ENCODE results near the gene PSPH. TPM values are rescaled to one million over a fixed set of nuclear protein-coding genes. Genes with fewer than 3 reads are reported as not detected.

PSPH gene
- total and polyA plus RNA-seq, 4 donors: 28.7 to 42.4 (median 36.5) TPM

DNA sequence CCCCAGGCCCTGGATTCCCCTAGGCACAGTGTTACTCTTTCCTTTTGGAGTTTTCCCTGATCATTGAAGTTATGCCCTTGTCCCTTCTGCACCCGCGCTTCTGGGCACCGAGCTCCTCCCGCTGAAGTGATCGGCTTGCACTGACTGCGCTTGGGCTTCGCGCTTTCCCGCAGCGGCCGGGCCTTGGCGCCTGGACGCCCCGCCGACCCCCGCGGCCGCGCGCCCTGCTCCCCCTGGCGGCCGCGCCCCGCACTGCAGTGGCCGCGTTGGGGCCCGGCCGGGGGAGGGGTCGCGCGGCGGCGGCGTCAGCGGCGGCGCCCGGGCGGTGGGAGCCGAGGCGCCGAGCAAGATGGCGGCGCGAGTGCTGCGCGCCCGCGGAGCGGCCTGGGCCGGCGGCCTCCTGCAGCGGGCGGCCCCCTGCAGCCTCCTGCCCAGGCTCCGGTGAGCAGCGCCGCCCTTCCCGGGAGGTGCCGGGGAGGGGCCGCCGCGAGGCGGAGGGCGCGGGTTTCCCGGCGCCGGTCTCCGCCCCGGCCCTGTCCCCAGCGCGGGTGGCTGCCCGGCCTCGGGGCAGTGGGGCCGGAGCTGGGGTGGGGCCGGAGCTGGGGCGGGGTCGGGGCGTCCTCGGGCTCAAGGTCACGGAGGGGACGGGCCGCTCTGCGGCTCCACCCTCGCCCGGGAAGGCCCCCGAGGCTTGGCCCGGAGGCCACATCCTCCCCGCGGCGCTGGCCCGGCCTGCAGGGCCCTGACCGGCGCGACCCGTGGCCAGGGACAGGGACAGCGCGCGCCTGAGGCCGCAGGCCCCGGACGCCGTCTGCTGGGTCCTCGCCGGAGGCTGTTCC is 86.8 kb downstream of the PSPH start, which contains the start of gene NIPSNAP2:
Gene NIPSNAP2 (plus strand): TSS at position 325 of the 839 bp plus-strand sequence. CDS start 25 bp downstream, at position 350.
- H3K4me3 ChIP-seq (ENCODE audit: low read depth, low read length): peak within 1 kb of the TSS; percentile 56
- DNase-seq (ENCODE audit: low read depth in 4 of 6, low spot score in 6 of 6): peak in 4 of 6 donors; percentile 53 to 88 (median 70)

DNA sequence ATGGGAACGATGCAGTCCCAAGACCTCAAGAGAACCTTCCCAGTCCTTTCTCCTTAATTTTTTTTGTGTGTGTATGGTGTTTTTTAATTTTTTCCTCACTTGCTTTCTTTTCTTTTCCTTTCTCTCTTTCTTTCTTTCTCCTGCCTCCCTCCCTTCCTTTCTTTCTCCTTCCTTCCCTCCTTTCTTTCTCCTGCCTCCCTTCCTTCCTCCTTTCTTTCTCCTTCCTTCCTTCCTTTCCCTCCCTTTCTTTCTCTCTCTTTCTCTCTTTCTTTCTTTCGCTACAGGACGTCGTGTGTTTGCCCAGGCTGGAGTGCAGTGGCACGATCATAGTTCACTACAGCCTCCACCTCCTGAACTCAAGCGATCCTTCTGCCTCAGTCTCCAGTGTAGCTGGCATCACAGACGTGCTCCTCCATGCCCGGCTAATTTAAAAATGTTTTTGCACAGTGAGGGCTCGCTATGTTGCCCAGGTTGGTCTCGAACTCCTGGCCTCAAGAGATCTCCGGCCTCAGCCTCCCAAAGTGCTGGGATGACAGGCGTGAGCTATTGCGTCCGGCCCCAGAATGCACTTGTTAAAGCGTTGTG is 87.6 kb downstream of the PSPH start:
- no peak for DNase-seq (ENCODE audit: low read depth in 4 of 6, low spot score in 6 of 6)

More for the DNA sequence above, 86.8 kb downstream of the PSPH start, which contains the start of gene NIPSNAP2:
- Histone ChIP-seq H3K27ac (ENCODE audit: low read depth, low read length) (peak within 1 kb of the TSS; percentile 57), H3K4me1 (ENCODE audit: control insufficient read depth, insufficient read depth, low read length) (peaks cover 22% of the 10 kb centered on the region), H3K27me3 (ENCODE audit: control insufficient read depth, insufficient read depth, low read length) (no peaks in the 10 kb centered on the region), H3K9me3 (ENCODE audit: control insufficient read depth, insufficient read depth, low read length) (no peaks in the 10 kb centered on the region), H3K36me3 (ENCODE audit: control insufficient read depth, insufficient read depth, low read length) (peaks cover 21% of the 10 kb centered on the region)
- under 1% methylated on average over 105 of the region's 105 CpGs for WGBS (ENCODE audit: insufficient coverage)

DNA sequence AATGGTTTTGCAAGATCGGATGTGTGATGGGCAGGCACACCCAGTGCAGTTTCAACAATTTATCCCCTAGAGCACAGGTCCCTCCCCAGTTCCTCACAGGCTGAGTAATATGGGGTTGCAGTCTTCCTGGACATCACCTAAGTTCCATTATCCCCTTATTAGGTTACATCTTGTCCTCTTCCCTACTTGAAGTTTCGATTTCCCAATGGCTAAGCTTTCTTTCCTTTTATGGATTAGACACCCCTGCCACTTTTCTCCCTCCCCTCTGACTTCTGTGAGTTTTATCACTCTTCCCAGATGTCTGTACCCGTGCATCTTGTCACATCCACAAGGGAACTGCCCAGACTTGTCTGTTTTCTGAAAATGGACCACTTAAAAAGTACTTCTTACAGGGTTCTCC is 89.2 kb downstream of the PSPH start:
- no peak overlapping the region for H3K27ac ChIP-seq (ENCODE audit: low read depth, low read length)
- 83% methylated on average over 2 of the region's 3 CpGs for WGBS (ENCODE audit: insufficient coverage)
- peaks cover 22% of the 10 kb centered on the region for H3K4me1 ChIP-seq (ENCODE audit: control insufficient read depth, insufficient read depth, low read length)
- DNase-seq (ENCODE audit: low read depth in 4 of 6, low spot score in 6 of 6): no peak
- no peaks in the 10 kb centered on the region for H3K9me3 ChIP-seq (ENCODE audit: control insufficient read depth, insufficient read depth, low read length)
- no peaks in the 10 kb centered on the region for H3K27me3 ChIP-seq (ENCODE audit: control insufficient read depth, insufficient read depth, low read length)
- H3K36me3 ChIP-seq (ENCODE audit: control insufficient read depth, insufficient read depth, low read length): peaks cover 6% of the 10 kb centered on the region
- no peak overlapping the region for H3K4me3 ChIP-seq (ENCODE audit: low read depth, low read length)

More for the DNA sequence above, 87.6 kb downstream of the PSPH start:
- no peaks in the 10 kb centered on the region for H3K9me3 ChIP-seq (ENCODE audit: control insufficient read depth, insufficient read depth, low read length)
- 77% methylated on average over 8 of the region's 15 CpGs for WGBS (ENCODE audit: insufficient coverage)
- no peak overlapping the region for H3K4me3 ChIP-seq (ENCODE audit: low read depth, low read length)
- no peaks in the 10 kb centered on the region for H3K27me3 ChIP-seq (ENCODE audit: control insufficient read depth, insufficient read depth, low read length)
- H3K27ac ChIP-seq (ENCODE audit: low read depth, low read length): no peak overlapping the region
- peaks cover 13% of the 10 kb centered on the region for H3K36me3 ChIP-seq (ENCODE audit: control insufficient read depth, insufficient read depth, low read length)
- peaks cover 22% of the 10 kb centered on the region for H3K4me1 ChIP-seq (ENCODE audit: control insufficient read depth, insufficient read depth, low read length)

Small RNA genes lying within 50 kb of the gene (small RNA-seq; reads per million reads assigned to genes)
- gene SNORA15 (ENCODE audit: low replicate concordance) (not detected), gene SNORA22B (ENCODE audit: low replicate concordance) (not detected)

Other genes starting within 250 kb of the PSPH start
- gene SEPTIN14, start 188.7 kb downstream of the PSPH start, total RNA-seq: not detected
- under 1 TPM; 0.38 to 0.47 TPM for gene SEPTIN14, start 188.7 kb downstream of the PSPH start, polyA plus RNA-seq (ENCODE audit: insufficient read length in 2 of 2)
- gene ZNF713, start 164.0 kb downstream of the PSPH start, total RNA-seq: 10 to 100 TPM; 14.9 to 24.7 TPM
- gene ZNF713, start 164.0 kb downstream of the PSPH start, polyA plus RNA-seq (ENCODE audit: insufficient read length in 2 of 2): 10 to 100 TPM; 14.4 to 21.6 TPM
- 10 to 100 TPM; 18.5 to 20.0 TPM for gene MRPS17, start 99.6 kb downstream of the PSPH start, total RNA-seq
- gene MRPS17, start 99.6 kb downstream of the PSPH start, polyA plus RNA-seq (ENCODE audit: insufficient read length in 2 of 2): 10 to 100 TPM; 19.1 to 20.2 TPM
- 10 to 100 TPM; 70.9 to 77.3 TPM for gene NIPSNAP2, start 86.9 kb downstream of the PSPH start, total RNA-seq
- gene NIPSNAP2, start 86.9 kb downstream of the PSPH start, polyA plus RNA-seq (ENCODE audit: insufficient read length in 2 of 2): 10 to 100 TPM; 85.7 to 95.7 TPM
- 100 to 1,000 TPM; 118 to 138 TPM for gene CCT6A, start 321 bp upstream of the PSPH start, total RNA-seq
- gene CCT6A, start 321 bp upstream of the PSPH start, polyA plus RNA-seq (ENCODE audit: insufficient read length in 2 of 2): 100 to 1,000 TPM; 167 to 193 TPM
- gene SUMF2, start 12.8 kb upstream of the PSPH start, total RNA-seq: 100 to 1,000 TPM; 111 to 125 TPM
- 100 to 1,000 TPM; 101 to 138 TPM for gene SUMF2, start 12.8 kb upstream of the PSPH start, polyA plus RNA-seq (ENCODE audit: insufficient read length in 2 of 2)
- gene PHKG1, start 41.5 kb upstream of the PSPH start, total RNA-seq: 1 to 10 TPM; 6.5 to 7.9 TPM
- 10 to 100 TPM; 14.4 to 14.9 TPM for gene PHKG1, start 41.5 kb upstream of the PSPH start, polyA plus RNA-seq (ENCODE audit: insufficient read length in 2 of 2)
- gene CHCHD2, start 55.0 kb upstream of the PSPH start, total RNA-seq: 100 to 1,000 TPM; 182 to 466 TPM
- 100 to 1,000 TPM; 297 to 334 TPM for gene CHCHD2, start 55.0 kb upstream of the PSPH start, polyA plus RNA-seq (ENCODE audit: insufficient read length in 2 of 2)
- gene NUPR2, start 65.0 kb upstream of the PSPH start, total RNA-seq: 1 to 10 TPM in 1 of 2 donors, under 1 TPM in 1; 0.50 to 1.7 TPM
- gene NUPR2, start 65.0 kb upstream of the PSPH start, polyA plus RNA-seq (ENCODE audit: insufficient read length in 2 of 2): 1 to 10 TPM; 1.5 to 1.6 TPM